ENCODE results near the gene ELMO1.

DNA sequence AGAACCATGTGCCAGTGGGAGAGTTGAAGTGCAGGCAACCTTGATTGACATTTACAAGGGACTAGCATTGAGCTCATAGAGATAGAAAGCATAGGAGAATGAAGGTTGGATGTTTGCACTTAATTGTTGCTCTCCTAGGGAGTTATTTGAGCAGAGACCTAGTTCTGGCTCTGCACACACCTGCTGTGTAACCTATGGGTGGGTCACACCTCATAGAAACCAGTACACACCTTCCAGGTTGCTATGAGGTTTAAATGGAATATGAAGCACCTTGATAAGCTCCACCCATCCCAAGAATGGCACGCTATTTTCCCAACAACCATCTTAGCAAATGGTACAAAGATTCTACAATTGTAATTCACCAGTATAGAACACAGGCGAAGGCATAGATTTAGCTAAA, 638.2 kb downstream of the ELMO1 start:
- no peak for TF ChIP-seq EZH2 (IDR thresholded peaks at IDR 0.05; ENCODE audit: low read length)
- TF ChIP-seq, protein P1, sequence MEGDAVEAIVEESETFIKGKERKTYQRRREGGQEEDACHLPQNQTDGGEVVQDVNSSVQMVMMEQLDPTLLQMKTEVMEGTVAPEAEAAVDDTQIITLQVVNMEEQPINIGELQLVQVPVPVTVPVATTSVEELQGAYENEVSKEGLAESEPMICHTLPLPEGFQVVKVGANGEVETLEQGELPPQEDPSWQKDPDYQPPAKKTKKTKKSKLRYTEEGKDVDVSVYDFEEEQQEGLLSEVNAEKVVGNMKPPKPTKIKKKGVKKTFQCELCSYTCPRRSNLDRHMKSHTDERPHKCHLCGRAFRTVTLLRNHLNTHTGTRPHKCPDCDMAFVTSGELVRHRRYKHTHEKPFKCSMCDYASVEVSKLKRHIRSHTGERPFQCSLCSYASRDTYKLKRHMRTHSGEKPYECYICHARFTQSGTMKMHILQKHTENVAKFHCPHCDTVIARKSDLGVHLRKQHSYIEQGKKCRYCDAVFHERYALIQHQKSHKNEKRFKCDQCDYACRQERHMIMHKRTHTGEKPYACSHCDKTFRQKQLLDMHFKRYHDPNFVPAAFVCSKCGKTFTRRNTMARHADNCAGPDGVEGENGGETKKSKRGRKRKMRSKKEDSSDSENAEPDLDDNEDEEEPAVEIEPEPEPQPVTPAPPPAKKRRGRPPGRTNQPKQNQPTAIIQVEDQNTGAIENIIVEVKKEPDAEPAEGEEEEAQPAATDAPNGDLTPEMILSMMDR (optimal IDR thresholded peaks at IDR 0.05 in 1 of 3, IDR thresholded peaks at IDR 0.05 in 1 of 3, conservative IDR thresholded peaks at IDR 0.05 in 1 of 3; ENCODE audit: extremely low read depth in 1 of 3, insufficient read depth in 2 of 3, low read length in 3 of 3), result no peak

Measured in keratinocyte (primary cell).